NCI-H2081 treated with DMSO at 0.1 percent for 48 hours (cell line): ENCODE results near the gene SRGN.

ENCODE experiments used
- DNase-seq: peaks from one replicate; lab custom pipeline; 2025; lab: John Stamatoyannopoulos, UW

The SRGN gene

GRCh38 chr10:69061305-69062161 lies 26.4 kb upstream of the SRGN start:
- DNase-seq: no peak

- DNase-seq: no peak
Measured at GRCh38 chr10:69062901-69063300, 25.0 kb upstream of the SRGN start.

GRCh38 chr10:69064762-69065328 lies 23.1 kb upstream of the SRGN start:
- no peak for DNase-seq

DNA sequence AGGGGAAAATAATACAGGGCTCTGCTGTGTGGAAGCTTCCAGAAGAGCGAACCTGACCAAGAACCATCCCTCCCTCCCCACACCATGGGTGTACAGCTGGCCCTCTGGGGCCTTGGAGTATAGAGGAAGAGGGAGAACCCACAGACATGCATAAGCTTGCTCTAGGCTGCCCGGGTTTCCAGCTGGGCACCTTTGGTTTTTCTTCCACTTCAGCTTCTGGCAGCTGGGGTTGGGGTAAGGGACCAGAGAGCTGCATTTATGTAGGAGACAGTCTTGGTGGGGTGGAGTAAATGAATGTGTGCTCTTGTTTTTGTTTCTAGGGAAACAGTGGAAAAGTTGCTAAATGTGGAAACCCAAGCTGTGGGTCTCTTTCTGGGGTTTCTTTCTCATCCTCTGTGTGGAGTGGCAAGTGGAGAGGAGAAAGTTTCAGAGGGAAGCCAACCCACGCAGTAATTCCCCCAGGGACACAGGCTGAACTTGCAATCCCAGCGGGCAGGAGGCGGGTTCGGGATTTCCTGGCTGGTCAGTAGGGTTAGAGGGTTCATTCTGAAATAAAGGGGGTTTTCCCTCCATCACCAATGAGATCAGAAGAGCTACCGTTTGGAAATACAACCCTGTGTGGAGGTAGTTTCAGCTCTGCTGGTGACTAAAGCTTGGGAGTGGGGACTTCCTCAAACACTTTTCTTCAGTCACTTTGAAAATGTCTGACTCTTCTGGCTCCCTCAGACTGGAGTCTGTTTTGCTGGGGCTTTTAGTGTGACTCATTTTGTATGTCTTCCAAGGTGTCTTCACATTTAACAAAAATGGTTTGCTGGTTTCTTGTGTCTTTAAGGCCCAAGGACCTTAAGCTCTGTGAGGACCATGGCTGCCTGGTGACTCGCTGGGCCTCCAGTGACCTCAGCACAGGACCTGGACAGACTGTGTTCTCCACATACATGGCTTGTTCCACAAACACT lies 22.2 kb upstream of the SRGN start:
- no peak for DNase-seq

DNA sequence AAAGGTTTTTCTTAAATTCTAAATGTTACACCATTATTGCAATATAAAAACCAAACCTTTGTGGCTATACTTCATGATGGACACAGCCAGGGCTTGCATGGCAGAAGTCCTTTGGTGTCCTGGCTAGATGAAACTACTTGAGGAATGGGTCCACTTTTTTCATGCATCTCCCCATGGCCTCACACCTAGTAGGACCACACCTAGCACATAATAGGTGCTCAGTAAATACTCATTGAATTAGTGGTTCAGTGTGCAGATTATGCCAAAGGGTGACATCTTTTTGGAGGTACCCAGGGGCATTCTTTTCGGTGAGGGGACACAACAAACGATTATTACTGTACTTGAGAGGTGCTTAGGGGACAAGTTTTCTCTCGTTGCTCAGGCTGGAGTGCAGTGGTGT lies 20.7 kb upstream of the SRGN start:
- no peak for DNase-seq

- no peak for DNase-seq
Measured at GRCh38 chr10:69068549-69068948, 19.4 kb upstream of the SRGN start.

GRCh38 chr10:69069090-69070042 lies 18.5 kb upstream of the SRGN start:
- no peak for DNase-seq

- DNase-seq: no peak
Measured at GRCh38 chr10:69070951-69071350, 17.0 kb upstream of the SRGN start.

DNA sequence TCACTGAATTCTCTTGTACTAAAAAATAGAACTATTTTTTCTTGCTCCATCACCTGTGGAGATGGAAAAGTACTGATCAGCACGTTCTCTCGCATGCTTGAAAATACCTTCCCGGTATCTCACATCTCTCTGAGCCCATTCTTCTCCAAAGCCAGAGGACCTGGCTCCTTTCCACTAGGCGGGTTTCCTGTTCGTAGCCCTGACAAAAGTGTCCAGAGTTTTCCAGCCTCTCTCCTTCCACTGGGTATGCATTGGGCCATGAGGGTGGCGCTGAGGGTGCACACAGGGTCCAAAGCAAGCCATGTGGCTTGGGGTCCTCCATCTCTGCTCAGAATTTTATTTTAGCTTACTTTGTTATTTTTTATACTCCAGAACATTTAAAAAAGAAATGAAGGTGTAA lies 16.3 kb upstream of the SRGN start:
- no peak for DNase-seq

GRCh38 chr10:69073026-69073425 lies 14.9 kb upstream of the SRGN start:
- DNase-seq: no peak

DNA sequence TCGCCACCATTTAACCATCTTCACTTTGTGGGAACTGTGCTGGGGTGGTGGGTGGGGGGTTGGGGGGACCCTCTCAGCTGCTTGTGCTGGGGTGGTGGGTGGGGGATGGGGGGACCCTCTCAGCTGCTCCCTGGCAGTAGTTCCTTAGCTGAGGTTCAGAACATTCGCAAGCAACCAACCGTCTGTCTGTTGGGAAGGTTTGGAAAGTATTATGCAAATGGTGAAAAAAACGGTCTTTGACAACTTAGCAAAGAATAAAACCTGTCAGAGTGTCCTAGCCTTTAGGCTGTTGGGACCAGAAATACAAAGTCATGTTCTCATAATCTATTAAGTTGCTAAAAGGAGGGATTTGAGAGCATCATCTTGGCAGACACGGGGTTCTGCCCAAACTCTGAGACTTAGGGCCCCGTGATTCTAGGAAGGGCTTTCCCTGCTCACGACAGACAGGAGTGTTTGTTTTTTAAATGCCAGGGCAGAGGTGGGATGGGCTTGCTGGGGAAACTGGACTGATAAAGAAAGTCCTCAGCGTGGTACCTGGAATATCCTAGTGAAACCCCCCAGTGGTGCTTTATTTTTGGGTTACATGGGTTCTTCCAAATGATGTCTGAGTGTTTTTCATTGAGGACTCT lies 14.1 kb upstream of the SRGN start:
- DNase-seq: no peak

GRCh38 chr10:69074532-69074931 lies 13.4 kb upstream of the SRGN start:
- DNase-seq: no peak

DNA sequence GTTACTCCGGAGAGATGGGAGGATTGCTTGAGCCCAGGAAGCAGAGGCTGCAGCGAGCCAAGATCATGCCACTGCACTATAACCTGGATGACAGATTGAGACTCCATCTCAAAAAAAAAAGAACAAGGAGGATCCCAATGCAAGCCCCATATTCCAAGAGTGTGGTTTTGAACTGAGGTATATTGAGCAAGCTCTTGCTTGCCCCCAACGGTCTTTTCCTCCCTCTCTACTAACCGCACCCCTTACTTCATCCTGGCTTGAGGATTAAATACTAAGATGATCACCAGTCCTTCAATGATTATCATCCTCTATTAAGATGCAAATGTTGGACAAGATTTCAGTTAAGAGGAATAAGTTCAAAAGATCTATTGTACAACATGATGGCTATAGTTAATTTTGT lies 12.5 kb upstream of the SRGN start:
- no peak for DNase-seq

DNA sequence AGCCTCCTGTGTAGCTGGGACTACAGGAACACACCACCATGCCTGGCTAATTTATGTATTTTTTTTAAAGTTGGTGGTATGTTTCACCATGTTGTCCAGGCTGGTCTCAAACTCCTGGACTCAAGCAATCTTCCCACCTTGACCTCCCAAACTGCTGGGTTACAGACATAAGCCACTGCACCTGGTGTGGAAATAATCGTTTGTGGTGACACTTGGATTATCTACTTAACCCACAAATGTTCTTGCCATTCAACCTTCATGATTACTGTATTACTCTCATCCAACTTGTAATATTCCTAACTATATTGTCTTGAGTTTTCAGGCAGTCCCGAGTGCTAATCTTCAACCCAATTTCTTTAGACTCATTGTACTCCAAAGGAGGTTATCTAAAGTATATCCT lies 9.6 kb upstream of the SRGN start:
- no peak for DNase-seq

DNA sequence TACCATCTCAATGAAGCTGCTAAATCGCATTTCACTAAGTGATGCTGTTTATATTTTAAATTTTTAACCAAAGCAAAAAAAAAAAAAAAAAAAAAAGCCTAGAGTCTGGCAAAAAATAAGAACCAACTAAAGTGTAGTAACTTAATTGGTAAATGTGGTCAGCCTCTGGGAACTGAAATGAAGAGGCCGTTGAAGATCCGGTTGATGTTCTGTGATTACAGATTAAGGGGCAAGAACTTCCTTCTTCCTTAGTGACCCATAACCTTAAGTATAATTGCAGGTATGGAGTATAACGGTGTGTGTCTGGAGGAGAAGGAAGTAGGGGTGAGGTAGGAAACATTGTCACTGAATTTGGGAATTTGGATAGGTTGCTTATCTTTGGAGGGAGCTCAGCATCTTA lies 7.7 kb upstream of the SRGN start:
- no peak for DNase-seq

GRCh38 chr10:69086001-69086509 lies 1.8 kb upstream of the SRGN start:
- DNase-seq: no peak

DNA sequence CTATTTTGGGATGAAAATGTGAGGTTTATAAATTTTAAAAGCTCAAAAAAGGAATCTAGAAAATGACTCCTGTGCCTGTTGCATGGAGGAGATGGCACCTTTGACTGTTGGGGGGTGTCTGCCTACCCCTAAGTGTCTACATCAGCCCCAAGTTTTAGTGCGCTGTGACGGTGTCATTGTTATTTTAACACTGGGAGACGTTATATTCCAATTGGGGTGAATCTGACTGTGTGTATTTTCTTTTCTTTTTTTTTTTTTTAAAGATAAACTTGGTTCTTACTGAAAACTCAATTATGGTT lies 517 bp downstream of the SRGN start:
- no peak for DNase-seq

GRCh38 chr10:69088801-69089501 lies 1.0 kb downstream of the SRGN start:
- DNase-seq: no peak

GRCh38 chr10:69089638-69090599 lies 2.0 kb downstream of the SRGN start:
- no peak for DNase-seq
